ENCODE measurements around the gene INO80E. TPM values are rescaled to one million over a fixed set of nuclear protein-coding genes. Genes with fewer than 3 reads are reported as not detected.

INO80E gene
- total RNA-seq, 1 experiment from 2014 or later: 94.1 TPM

- no peak overlapping the region for H3K56ac ChIP-seq (ENCODE audit: insufficient read length, low read depth, low read length)
- H4K20me1 ChIP-seq (ENCODE audit: control insufficient read depth, insufficient read depth, insufficient read length): no peaks in the 10 kb centered on the region
- no peak overlapping the region for H3K18ac ChIP-seq (ENCODE audit: insufficient read length, low read depth, low read length)
- no peaks in the 10 kb centered on the region; a peak in 1 of 5 replicates for H3K9me3 Mint-ChIP-seq
- no peak overlapping the region for H3K9ac ChIP-seq (ENCODE audit: extremely low read depth, insufficient read length, low read length)
- peaks cover 6 to 16% (median 10%) of the 10 kb centered on the region in 3 experiments; a peak in 5 of 7 replicates for H3K36me3 Mint-ChIP-seq (ENCODE audit: insufficient read depth in 1 of 3, low read depth in 3 of 3)
- no peak for TF ChIP-seq CTCF (conservative IDR thresholded peaks at IDR 0.05)
- no peak overlapping the region for H3K4me2 ChIP-seq (ENCODE audit: insufficient read depth, insufficient read length, low read length)
- no peaks in the 10 kb centered on the region; the same call in 1 of the 2 replicates for H3K27me3 Mint-ChIP-seq (ENCODE audit: low read depth)
- H2BK5ac ChIP-seq (ENCODE audit: insufficient read length, low read length): no peak overlapping the region
- H3K27me3 ChIP-seq (ENCODE audit: insufficient read depth, low read length): no peaks in the 10 kb centered on the region
- peaks cover 3% of the 10 kb centered on the region; the same call in 1 of the 2 replicates for H3K4me1 ChIP-seq (ENCODE audit: insufficient read depth, low read length)
- H3K23ac ChIP-seq (ENCODE audit: insufficient read length, low read depth, low read length): no peak overlapping the region
- no CpG with 5 or more reads among the region's 7 CpGs for WGBS (ENCODE audit: extremely low coverage, insufficient read length, low lambda C conversion rate)
- no peak overlapping the region for H2AFZ ChIP-seq (ENCODE audit: low read length)
- no peak overlapping the region for H2BK20ac ChIP-seq (ENCODE audit: low read depth, low read length, poor library complexity, severe bottlenecking)
- H2BK120ac ChIP-seq (ENCODE audit: low read depth, low read length, poor library complexity, severe bottlenecking): no peak overlapping the region
- no peak overlapping the region for H4K8ac ChIP-seq (replicated peaks; ENCODE audit: insufficient read length, low read depth, low read length)
- H4K5ac ChIP-seq (ENCODE audit: insufficient read length, low read depth, low read length): no peak overlapping the region
- no peak overlapping the region for H2BK15ac ChIP-seq (ENCODE audit: low read depth, low read length)
- no peak overlapping the region for H3K4me3 Mint-ChIP-seq
- H3K4ac ChIP-seq (ENCODE audit: low read depth, low read length): no peak overlapping the region
- H4K91ac ChIP-seq (ENCODE audit: insufficient read length, low read depth, low read length): no peak overlapping the region
- peak overlapping the region in 1 of 3 experiments; percentile 43; a peak in 1 of 7 replicates for H3K27ac Mint-ChIP-seq
- peaks cover 16 to 32% of the 10 kb centered on the region in 2 experiments for H3K4me1 Mint-ChIP-seq
- DNase-seq: no peak
- no peak overlapping the region for H3K27ac ChIP-seq (ENCODE audit: insufficient read length, low read depth, low read length)
- H3K14ac ChIP-seq (ENCODE audit: insufficient read depth, low read length): no peak overlapping the region
- no peak overlapping the region for H3T11ph ChIP-seq (ENCODE audit: low read length)
- H3K23me2 ChIP-seq (ENCODE audit: insufficient read length, low read depth, low read length, poor library complexity, severe bottlenecking): peaks cover 15% of the 10 kb centered on the region
- H2BK12ac ChIP-seq (ENCODE audit: insufficient read length, low read depth, low read length): no peak overlapping the region
- no peaks in the 10 kb centered on the region; the same call in 1 of the 2 replicates for H3K79me2 ChIP-seq (ENCODE audit: insufficient read depth, low read length)
- no peaks in the 10 kb centered on the region for H3K9me3 ChIP-seq (ENCODE audit: control insufficient read depth, low read depth, low read length)
- no peak overlapping the region for H2AK5ac ChIP-seq (ENCODE audit: insufficient read length, low read length)
- H3K79me1 ChIP-seq (ENCODE audit: insufficient read depth, low read depth, low read length, poor library complexity, severe bottlenecking): no peaks in the 10 kb centered on the region
Observed at GRCh38 chr16:30025574-30025973, 29.5 kb downstream of the INO80E start.
